Measurements from ENCODE around the gene PEG3. TPM values are rescaled to one million over a fixed set of nuclear protein-coding genes. Genes with fewer than 3 reads are reported as not detected.

PEG3 gene
- total and polyA plus RNA-seq, 2 of the 8 experiments (the other 6 are each of a cell fraction or from before 2014, with no cell fraction given), result not detected

GRCh38 chr19:56837492-56838023 is 3.0 kb downstream of the PEG3 start:
- peaks cover 77 to 88% of the 10 kb centered on the region in 2 experiments for H3K9me3 ChIP-seq (ENCODE audit: insufficient read depth in 2 of 2, low read depth in 1 of 2, low read length in 1 of 2)
- H3K36me3 ChIP-seq (ENCODE audit: control insufficient read depth in 2 of 4, insufficient read depth in 4 of 4, low read length in 3 of 4), result no peaks in the 10 kb centered on the region; a peak in 1 of 8 replicates
- H2BK15ac ChIP-seq (ENCODE audit: low read length), result no peak overlapping the region
- H3K4me2 ChIP-seq (ENCODE audit: insufficient read depth in 1 of 2, low read depth in 2 of 2, low read length in 2 of 2), result no peak overlapping the region
- H3K23ac ChIP-seq (ENCODE audit: insufficient read length), result no peak overlapping the region
- H4K20me1 ChIP-seq (replicated peaks in 1 of 2; ENCODE audit: control insufficient read depth in 1 of 2, insufficient read depth in 2 of 2, low read length in 2 of 2), result no peaks in the 10 kb centered on the region
- no peak overlapping the region for H2BK5ac ChIP-seq (ENCODE audit: low read depth, low read length)
- H2BK120ac ChIP-seq (replicated peaks; ENCODE audit: low read depth, low read length), result no peak overlapping the region
- H3K27me3 ChIP-seq (replicated peaks in 1 of 4; ENCODE audit: control insufficient read depth in 3 of 4, extremely low read depth in 1 of 4, insufficient read depth in 3 of 4, low read length in 3 of 4), result no peaks in the 10 kb centered on the region
- no peaks in the 10 kb centered on the region for H3K79me2 ChIP-seq (ENCODE audit: control insufficient read depth in 1 of 2, insufficient read depth in 2 of 2, low read length in 2 of 2)
- no peak overlapping the region for H4K8ac ChIP-seq (ENCODE audit: extremely low read depth, insufficient read depth, low read length)
- H2AFZ ChIP-seq (ENCODE audit: low read length), result no peak overlapping the region
- DNase-seq (ENCODE audit: low read depth in 1 of 2, low spot score in 2 of 2), result no peak
- no peak overlapping the region for H3K27ac ChIP-seq (ENCODE audit: low read depth, low read length)
- H3K4me1 ChIP-seq (replicated peaks in 1 of 4; ENCODE audit: control insufficient read depth in 3 of 4, insufficient read depth in 4 of 4, low read length in 3 of 4), result no peaks in the 10 kb centered on the region
- no peak overlapping the region for H3K4me3 ChIP-seq (ENCODE audit: extremely low read depth in 1 of 4, insufficient read depth in 2 of 4, low read depth in 3 of 4, low read length in 4 of 4)
- H3K18ac ChIP-seq (ENCODE audit: extremely low read depth, low read length), result no peak overlapping the region
- no peak overlapping the region for H4K91ac ChIP-seq (replicated peaks; ENCODE audit: insufficient read length, low read length)
- H3K79me1 ChIP-seq (ENCODE audit: low read depth, low read length), result no peaks in the 10 kb centered on the region
- H2AK5ac ChIP-seq (ENCODE audit: low read depth, low read length), result no peak overlapping the region
- FAIRE-seq, result no peak
- CTCF ChIA-PET (ENCODE audit: partially characterized antibody), result no interaction called here
- H3K14ac ChIP-seq (ENCODE audit: insufficient read length), result no peak overlapping the region
- no peak overlapping the region for H3K56ac ChIP-seq (replicated peaks; ENCODE audit: insufficient read length, low read depth, low read length)
- H3K23me2 ChIP-seq (ENCODE audit: low read depth, low read length), result no peaks in the 10 kb centered on the region
- no peak overlapping the region for H4K5ac ChIP-seq (ENCODE audit: insufficient read length, low read depth, low read length)
- 86% methylated on average over 25 of the region's 25 CpGs; no CpG with 5 or more reads in 1 of the 2 experiments for WGBS, 2 experiments (ENCODE audit: extremely low coverage in 1 of 2, insufficient coverage in 1 of 2, insufficient read length in 1 of 2, insufficient replicate concordance in 2 of 2, low coverage in 1 of 2, low lambda C conversion rate in 2 of 2, missing lambda C conversion rate in 1 of 2)
- H3K4ac ChIP-seq (replicated peaks; ENCODE audit: insufficient read length, low read depth, low read length), result no peak overlapping the region
- TF ChIP-seq SP4 (IDR thresholded peaks at IDR 0.05; ENCODE audit: low read length) (no peak), RAD21 (IDR thresholded peaks at IDR 0.05 in 1 of 2, conservative IDR thresholded peaks at IDR 0.05 in 1 of 2; ENCODE audit: low read depth in 2 of 2, low read length in 2 of 2) (0 out of 4 replicates have a peak, but pooled peaks of 1 of the 2 experiments have one; percentile 11), CTCF (IDR thresholded peaks at IDR 0.05; ENCODE audit: control extremely low read depth in 1 of 3, insufficient read depth in 1 of 3, low read depth in 1 of 3, low read length in 3 of 3) (peak; percentile 2 to 35 (median 23); a peak in 3 of 4 replicates)
- H2BK20ac ChIP-seq (ENCODE audit: low read length), result no peak overlapping the region
- POLR2A ChIA-PET (ENCODE audit: partially characterized antibody), result no interaction called here
- H3K9ac ChIP-seq (replicated peaks in 1 of 4; ENCODE audit: extremely low read depth in 1 of 4, low read depth in 3 of 4, low read length in 3 of 4), result no peak overlapping the region
- H2BK12ac ChIP-seq (ENCODE audit: low read depth, low read length), result no peak overlapping the region
